Esophagus mucosa (tissue), 1 donor: ENCODE measurements around the gene NLRC5. TPM values are rescaled to one million over a fixed set of nuclear protein-coding genes. Genes with fewer than 3 reads are reported as not detected.
A peak's percentile ranks its signal among the peaks of the same experiment; 100 is the strongest.
"Not testable (repeated sequence)": the region's sequence is repeated elsewhere in the genome, so short reads cannot be mapped to it uniquely, and the experiment has no call there.

Source experiments
- ATAC-seq: fragments of 200-7000 bp; cut with Tn5 transposase; one replicate; pipeline ENCODE4 v1.9.1; 2020
- total RNA-seq: library from RNA; stranded (reverse); gene quantifications from one replicate; pipeline ENCODE4 v1.2.4, GENCODE V29; 2023
- donor health status: DM: yes; HTN: yes; CAD: no.

Gene NLRC5
- total RNA-seq, 1 donor from 2014 or later = 13.0 TPM

DNA sequence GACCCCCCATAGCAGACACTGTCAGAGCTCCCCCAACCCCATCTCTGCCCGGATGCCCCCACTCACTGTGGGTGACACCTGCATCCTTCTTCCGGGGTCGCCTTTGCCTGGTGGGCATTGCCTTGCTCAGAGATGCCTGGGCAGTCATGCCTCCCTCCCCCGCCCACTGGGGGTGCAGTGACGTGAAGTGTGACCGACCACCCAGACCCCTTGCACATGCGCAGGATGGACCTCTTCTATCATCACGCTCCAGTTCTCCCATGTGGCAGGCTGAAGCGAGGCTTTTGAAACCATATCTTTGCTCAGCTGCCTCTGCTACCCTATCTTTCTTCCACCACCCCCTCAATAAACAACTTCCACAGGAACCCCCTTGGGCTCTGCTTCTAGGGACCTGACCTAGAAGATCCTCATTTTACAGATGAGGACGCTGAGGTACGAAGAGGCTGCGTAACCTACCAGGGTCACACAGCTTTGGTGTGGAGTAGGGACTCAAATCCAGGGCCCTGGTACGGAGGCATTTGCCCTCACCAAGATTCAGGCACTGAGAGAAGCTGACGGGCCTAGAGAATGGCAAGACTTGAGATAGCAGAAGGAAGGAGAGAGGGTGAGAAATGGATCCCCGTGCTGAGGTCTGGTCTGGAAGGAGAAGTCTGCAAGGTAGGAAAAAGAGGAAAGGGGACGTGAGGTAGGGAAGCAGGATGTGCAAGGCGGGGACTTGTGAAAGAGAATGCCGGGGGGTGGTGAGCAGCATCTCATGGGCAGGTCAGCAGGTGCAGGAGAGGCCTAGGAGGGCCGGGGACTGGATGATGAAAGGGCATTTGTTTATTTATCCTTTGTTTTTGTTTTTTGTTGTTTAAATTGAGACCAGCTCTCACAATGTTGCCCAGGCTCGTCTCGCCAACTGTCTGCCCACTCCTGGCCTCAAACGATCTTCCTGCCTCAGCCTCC, 14.4 kb downstream of the NLRC5 start:
- no peak for ATAC-seq

DNA sequence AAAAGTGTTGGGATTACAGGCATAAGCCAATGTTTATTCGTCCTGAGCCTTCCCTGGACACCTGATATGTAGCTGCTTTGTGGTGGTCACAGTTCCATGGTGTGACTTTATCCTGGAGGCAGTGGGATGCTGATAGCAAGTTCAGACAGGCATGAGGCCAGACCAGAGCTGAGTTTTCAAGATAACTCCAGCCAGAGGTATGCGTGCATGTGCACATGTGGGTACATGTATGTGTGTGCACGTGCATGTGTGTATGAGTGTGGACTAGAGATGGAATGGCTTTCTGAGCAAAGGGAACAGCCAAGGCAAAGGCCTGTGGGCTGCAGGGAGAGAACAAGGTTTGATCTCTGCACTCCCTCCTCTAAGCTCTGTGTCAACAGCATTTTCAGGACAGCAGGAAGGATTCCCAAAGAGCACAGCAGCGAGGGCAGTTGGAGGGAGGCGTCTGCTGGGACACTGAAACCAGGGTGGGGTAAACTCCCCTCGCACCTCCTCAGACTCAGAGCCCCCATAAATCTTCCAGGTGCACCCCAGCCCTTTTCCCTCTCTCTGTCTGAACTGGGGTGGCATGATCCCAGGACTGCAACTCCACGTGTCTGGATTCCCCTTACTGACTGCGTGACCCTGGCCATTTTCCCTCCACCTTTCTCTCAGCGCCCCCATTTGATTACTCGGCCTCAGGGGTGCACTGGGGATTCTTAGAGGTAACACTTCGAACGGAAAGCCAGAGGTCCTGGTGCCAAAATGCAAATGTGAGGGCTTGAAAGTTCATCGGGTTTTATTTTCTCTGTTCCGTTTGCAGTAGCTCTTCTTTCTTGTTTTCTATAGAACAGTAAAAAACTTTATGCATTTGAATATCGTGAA, 15.3 kb downstream of the NLRC5 start:
- no peak for ATAC-seq

DNA sequence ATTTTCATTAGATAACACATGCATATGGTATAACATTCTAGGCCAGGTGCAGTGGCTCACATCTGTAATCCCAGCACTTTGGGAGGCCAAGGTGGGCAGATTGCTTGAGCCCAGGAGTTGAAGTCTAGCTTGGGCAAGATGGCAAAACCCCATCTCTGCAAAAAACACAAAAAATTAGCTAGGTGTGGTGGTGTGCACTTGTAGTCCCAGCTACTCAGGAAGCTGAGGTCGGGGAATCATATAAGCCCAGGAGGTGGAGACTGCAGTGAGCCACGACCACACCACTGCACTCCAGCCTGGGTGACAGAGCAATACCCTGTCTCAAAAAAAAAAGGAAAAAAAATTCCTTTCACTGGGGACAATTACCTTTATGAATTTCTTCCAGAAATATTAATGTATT, 16.2 kb downstream of the NLRC5 start:
- ATAC-seq = not testable (repeated sequence)

DNA sequence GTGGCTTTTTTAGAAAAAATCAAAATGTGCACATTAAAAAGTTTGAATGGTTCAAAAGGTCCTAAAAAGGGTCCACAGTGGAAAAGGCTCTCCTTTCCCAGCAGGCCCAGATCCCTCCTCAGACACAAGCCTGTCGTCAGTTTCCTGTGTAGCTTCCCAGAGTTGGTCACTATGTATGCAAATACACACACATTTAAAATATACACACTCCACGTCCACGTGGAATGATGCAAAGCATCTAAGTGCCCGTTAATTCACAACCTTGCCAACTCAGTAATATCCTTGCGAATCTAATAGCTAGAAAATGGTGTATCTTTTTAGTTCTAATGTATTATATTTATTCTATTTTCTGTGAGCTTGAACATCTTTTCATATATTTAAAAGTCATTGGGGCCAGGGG, 17.7 kb downstream of the NLRC5 start:
- ATAC-seq = no peak

DNA sequence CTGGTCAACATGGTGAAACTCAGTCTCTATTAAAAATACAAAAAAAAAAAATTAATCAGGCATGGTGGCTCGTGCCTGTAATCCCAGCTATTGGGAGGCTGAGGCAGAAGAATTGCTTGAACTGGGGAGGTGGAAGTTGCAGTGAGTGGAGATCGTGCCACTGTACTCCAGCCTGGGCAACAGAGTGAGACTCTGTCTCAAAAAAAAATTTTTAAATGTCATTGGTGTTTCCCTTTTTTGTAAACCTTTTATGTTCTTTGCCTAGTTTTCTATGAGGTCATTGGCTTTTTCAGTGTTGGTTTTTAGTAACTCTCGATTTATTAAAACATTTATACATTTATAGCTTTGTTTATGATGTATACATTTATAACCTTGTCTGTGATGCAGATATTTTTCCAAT, 18.2 kb downstream of the NLRC5 start:
- ATAC-seq = no peak

DNA sequence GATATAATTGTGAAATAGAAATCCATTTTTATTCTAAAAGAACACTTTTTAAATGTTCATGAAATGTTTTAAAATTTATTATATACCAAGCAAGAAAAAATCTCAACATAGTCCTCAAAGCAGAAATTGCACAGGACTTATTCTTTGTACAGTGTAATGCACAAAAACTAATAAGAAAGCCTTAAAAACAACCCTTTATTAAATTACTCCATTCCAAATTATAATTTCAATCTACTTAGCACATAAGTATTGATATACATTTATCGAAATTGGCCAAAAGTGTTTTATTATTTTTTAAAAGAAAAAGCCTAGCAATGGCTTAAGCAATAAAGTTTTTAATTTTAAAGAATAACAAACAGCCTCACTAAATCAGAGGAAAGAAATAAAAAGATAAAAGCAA, 19.1 kb downstream of the NLRC5 start:
- ATAC-seq = no peak

DNA sequence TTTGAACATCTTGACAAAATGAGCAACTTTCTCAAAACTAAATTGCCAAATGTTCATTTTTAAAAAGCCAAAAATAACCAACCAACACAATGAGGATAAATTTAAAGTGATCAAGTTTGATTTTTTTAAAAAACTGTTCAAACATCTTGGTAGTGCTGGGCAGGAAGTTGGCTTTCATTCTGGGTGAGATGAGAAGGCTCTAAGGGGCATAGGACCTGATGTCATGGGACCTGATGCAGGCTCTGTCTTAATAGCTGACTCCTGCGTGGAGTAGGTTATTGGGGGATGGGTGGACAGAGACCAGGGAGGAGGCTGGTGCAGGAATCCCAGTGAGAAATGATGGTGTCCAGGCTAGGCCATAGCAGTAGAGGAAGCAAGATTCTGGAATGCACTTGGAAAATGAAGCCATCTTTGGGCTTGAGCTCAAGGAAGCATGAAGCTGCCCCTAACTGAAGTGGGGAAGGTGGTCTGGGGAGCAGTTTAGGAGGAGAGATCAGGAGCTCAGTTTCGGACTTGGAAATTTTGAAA, 20.4 kb downstream of the NLRC5 start:
- no peak for ATAC-seq

DNA sequence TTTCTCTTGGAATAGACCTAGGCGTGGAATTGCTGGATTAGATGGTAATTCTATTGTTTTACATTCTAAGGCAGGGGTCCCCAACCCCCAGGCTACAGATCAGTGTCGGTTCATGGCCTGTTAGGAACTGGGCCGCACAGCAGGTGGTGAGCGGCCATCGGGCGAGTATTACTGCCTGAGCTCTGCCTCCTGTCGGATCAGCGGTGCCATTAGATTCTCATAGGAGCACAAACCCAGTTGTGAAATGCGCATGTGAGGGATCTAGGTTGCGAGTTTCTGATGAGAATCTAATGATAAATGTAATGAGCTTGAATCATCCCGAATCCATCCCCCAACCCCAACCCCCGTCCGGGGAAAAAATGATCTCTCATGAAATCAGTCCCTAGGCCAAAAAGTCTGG, 23.0 kb downstream of the NLRC5 start:
- no peak for ATAC-seq

DNA sequence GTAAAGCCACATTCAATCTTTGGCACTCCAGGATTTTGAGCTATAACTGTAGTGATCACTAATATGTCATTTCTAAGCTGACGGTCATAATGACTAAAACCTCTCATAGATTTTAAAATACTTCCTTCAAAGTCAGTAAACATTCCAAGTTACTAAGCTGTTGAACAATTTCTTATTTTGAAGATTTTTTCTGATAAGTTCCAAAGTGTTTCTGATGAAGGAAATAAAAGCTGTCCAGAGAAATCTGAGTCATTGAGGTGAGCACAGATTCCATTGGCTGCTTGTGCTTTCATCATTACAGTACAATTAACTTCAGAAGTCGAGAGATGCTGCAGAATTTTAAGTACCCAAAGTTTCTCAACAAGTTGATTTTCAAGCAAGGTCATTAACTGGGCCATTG, 23.9 kb downstream of the NLRC5 start:
- no peak for ATAC-seq

DNA sequence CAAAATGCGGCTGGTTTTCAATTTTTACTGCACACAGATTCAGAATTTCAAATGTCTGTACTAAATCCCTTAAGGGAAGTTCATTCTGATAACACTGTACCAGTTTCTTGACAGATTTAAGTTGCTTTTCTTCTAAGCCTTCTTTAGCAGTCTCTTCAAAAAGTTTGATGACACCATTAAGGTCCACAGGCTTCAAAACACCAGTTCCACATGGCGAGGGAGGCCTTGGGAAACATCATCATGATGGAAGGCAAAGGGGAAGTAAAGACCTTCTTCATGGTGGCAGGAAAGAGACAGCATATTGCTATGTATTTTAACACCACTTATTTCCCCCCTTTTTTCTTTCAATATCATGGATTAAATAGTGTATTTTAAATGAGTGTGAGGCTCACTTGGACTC, 24.5 kb downstream of the NLRC5 start:
- no peak for ATAC-seq

DNA sequence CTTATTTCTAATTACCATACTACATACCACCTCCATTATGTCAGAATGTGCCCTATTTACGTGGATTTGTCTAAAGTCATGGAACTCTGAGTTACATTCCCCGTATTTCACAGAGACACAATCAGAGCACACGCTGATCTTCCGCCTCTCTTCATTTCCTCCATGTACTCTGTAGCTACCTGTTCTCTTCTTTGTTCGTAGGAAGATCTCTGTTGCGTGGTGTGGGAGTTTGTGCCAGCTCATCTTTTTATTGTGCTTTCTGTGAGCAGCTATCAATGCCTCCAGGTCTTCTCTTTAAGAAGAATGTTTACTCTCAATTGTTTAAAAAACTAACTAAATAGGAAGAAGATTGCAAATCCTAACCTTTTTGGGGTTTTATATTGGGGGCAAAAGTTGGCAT, 26.9 kb downstream of the NLRC5 start:
- no peak for ATAC-seq

DNA sequence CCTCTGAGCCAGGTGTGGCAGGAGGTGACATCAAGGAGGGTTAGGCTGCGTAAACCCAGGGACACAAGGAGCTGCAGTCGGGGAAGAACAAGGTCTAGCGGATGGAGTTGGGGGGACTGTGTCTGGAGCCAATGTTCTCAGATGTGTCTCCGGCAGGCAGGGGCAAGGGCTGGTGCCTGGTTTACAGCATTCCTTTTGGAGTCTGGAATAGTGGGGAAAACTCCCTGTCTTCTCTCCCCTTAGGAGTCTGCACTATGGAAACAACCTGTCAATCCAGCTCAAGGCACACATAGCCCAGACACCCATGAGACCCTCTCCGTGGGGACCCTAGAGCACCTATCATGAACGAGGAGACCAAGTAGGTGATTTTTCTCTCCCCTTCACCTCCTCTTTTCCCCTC, 27.5 kb downstream of the NLRC5 start:
- ATAC-seq = no peak

DNA sequence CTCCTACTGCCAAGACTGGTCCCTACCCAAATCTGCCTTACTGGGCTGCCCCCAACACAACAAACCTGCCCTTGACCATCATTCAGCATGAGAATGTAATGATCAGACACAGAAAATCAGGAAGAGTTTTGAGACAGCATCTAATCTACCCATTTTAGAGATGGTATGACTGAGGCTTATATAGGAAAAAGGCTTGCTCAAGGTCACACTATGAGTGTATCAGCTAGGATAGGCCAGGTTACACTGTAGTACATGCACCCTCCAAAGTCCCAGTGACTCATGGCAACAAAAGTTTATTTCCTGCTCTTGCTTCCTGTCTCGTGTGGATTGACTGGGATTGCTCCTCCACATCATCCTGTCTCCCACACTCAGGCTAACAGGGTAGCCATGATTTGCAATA, 27.9 kb downstream of the NLRC5 start:
- ATAC-seq = peak; percentile 39

DNA sequence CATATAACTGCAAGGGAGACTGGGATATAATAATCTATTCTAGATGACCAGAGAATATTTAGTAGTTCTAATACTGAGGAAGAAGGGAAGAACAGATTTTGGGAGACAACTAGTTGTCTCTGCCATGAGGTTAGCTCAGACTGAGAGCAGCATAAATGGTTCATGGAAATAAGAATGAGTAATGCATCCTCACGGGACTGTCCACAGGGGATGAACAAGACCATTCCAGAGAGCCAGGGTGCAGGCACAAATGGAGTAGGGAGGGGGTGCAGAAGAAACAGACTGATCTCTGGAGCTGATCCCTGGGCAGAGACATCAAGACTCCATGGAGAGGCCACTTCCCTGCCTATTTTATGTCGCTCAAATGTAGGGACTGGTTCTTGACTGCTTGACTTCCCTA, 30.4 kb downstream of the NLRC5 start:
- no peak for ATAC-seq

DNA sequence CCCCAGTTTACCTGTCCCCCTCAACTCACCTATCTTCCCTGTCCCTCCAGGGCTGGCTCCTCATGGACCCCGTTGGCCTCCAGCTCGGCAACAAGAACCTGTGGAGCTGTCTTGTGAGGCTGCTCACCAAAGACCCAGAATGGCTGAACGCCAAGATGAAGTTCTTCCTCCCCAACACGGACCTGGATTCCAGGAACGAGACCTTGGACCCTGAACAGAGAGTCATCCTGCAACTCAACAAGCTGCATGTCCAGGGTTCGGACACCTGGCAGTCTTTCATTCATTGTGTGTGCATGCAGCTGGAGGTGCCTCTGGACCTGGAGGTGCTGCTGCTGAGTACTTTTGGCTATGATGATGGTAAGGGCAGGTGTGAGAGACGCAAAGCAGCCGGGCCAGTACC, 31.3 kb downstream of the NLRC5 start:
- no peak for ATAC-seq

DNA sequence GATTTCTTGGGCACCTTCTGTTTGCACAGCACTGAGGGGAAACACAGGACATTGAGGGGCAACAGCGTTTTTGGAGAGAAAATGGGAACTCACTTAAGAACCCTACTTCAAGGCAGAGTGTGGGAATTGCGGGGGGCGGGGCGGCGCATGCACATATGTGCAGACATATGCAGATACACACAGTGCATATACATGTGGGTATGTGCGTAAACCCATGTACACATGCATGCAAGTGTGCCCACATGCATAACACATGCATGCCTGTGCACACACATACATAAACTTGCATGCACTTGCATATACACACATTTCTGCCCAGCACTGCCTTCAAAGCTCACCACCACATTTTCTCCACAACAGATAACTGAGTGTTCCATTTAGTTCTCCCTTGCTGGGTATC, 32.4 kb downstream of the NLRC5 start:
- no peak for ATAC-seq

DNA sequence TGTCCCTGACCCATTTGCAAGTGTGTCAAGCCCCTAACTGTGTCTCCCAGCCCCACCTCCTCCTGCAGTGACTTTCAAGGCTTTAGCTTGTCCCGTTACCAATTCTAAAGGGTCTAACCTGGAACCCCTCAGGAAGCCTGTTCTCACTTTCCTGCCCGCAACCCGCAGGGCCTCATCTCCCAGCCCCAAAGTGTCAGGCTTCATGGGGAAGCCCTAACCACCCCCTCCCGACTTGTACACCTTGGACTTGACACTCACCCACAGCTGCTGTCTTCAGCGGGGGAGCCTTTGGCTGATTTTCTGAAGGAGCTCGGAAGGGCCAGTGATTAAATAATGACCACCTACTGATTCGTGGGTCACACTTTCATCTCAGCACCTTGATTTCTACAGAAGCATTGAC, 33.1 kb downstream of the NLRC5 start:
- ATAC-seq = no peak

DNA sequence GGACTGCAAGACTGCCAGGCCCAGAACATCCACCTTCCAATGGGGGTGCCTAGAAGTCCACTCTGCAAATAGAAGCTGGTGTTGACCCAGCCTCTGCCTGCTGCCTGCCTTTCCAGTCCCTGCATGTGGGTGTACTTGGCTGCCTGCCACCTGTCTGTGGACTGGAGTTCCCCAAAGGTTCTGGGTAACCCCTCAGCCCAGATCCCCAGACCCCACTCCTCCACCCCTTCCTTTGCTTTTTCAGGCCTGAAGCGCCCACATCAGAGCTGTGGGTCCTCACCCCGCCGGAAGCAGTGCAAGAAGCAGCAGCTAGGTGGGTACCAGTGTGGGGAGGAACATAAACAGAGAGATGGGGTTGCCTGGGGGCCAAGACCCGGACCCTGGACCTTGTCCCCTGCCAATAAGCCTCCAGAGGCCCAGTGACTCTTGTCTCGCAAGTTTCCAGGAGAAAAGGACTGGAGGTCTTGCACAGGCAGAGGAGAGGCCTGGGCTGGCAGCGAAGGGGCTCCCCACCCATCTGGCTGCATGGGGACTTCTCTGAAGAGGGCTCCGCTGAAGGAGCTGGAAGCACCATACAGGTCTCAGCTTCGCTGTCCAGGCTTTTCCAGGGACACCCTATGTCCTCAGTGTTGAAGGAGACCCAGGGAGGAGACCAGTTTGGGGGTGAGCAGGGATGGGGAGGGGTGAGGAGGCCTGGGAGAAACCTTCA, 34.3 kb downstream of the NLRC5 start:
- ATAC-seq = no peak

DNA sequence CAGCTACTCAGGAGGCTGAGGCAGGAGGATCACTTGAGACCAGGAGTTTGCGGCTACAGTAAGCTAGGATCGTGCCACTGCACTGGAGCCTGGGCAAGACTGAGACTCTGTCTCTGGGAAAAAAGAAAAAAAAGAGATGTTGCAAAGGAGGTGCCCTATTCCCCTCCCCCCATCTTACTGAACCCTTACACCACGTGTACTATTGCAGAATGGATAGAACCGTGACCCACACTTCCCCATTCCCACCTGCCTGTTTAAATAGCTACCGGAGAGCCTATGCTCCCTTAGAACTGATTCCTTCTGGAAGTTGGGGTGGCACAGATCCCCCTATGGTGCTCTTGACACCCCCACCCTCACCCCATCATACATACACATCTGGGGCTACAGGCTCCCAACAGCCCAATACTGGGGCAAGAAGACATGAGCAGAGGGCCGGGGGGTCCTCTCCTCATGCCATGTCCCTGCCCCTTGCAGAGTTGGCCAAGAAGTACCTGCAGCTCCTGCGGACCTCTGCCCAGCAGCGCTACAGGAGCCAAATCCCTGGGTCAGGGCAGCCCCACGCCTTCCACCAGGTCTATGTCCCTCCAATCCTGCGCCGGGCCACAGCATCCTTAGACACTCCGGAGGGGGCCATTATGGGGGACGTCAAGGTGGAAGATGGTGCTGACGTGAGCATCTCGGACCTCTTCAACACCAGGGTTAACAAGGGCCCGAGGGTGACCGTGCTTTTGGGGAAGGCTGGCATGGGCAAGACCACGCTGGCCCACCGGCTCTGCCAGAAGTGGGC, 35.7 kb downstream of the NLRC5 start:
- no peak for ATAC-seq

DNA sequence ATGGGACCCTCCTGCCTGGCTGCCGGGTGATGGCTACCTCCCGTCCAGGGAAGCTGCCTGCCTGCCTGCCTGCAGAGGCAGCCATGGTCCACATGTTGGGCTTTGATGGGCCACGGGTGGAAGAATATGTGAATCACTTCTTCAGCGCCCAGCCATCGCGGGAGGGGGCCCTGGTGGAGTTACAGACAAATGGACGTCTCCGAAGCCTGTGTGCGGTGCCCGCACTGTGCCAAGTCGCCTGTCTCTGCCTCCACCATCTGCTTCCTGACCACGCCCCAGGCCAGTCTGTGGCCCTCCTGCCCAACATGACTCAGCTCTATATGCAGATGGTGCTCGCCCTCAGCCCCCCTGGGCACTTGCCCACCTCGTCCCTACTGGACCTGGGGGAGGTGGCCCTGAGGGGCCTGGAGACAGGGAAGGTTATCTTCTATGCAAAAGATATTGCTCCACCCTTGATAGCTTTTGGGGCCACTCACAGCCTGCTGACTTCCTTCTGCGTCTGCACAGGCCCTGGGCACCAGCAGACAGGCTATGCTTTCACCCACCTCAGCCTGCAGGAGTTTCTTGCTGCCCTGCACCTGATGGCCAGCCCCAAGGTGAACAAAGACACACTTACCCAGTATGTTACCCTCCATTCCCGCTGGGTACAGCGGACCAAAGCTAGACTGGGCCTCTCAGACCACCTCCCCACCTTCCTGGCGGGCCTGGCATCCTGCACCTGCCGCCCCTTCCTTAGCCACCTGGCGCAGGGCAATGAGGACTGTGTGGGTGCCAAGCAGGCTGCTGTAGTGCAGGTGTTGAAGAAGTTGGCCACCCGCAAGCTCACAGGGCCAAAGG, 36.8 kb downstream of the NLRC5 start:
- no peak for ATAC-seq

DNA sequence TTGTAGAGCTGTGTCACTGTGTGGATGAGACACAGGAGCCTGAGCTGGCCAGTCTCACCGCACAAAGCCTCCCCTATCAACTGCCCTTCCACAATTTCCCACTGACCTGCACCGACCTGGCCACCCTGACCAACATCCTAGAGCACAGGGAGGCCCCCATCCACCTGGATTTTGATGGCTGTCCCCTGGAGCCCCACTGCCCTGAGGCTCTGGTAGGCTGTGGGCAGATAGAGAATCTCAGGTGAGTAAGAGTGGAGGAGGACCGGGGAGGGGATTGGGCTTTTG, 37.4 kb downstream of the NLRC5 start:
- no peak for ATAC-seq
